A549 (cell line): ENCODE data around the gene KRTAP10-8. TPM values are rescaled to one million over a fixed set of nuclear protein-coding genes. Genes with fewer than 3 reads are reported as not detected.
"Not testable (repeated sequence)": the region's sequence is repeated elsewhere in the genome, so short reads cannot be mapped to it uniquely, and the experiment has no call there.

ENCODE experiments used
- ATAC-seq, 2 experiments: fragments of 200-7000 bp in 1 of 2; fragments of >200 bp in 1 of 2; cut with Nextera tagmentation in 1 of 2; cut with Tn5 transposase in 1 of 2; 3 replicates each; pipeline versions ENCODE4 v1.8.0 to v1.9.1; 2018 to 2020; ENCODE audit warnings: mild to moderate bottlenecking in 1 of 2, moderate library complexity in 1 of 2
- CTCF ChIA-PET: fragments of 300-600 bp; sonication (Branson Sonifier 250); formaldehyde crosslinking; extraction: SDS; loops from one replicate; lab custom pipeline; 2021; ENCODE audit warnings: antibody characterized with exemption, inconsistent platforms; lab: Yijun Ruan, JAX
- POLR2A ChIA-PET: fragments of 350-600 bp; formaldehyde crosslinking; extraction: SDS; loops from one replicate; lab custom pipeline; 2021; ENCODE audit warnings: antibody characterized with exemption, inconsistent platforms; lab: Yijun Ruan, JAX
- DNase-seq, 2 experiments: peaks; one replicate each; pipeline versions ENCODE4 v3.0.0 to v3.0.0-alpha.2; 2011 to 2016; ENCODE audit warnings: low read depth in 1 of 2, low spot score in 1 of 2
- FAIRE-seq: peaks from 2 replicates; lab custom pipeline; 2011; peaks lifted over from hg19 to GRCh38; lab: Jason Lieb, UNC
- H3K27ac ChIP-seq, 2 experiments: fragments of >200 bp; sonication (Bioruptor Twin); formaldehyde crosslinking; 3 replicates each; pipeline ENCODE4 v1.5.1; 2016 to 2017
- H3K4me1 ChIP-seq: fragments of >200 bp; sonication (Bioruptor Twin); formaldehyde crosslinking; 3 replicates; pipeline ENCODE4 v1.6.1; 2016
- H3K4me2 ChIP-seq: fragments of >200 bp; sonication (Bioruptor Twin); formaldehyde crosslinking; 3 replicates; pipeline ENCODE4 v1.6.1; 2016
- H3K4me3 ChIP-seq: fragments of >200 bp; sonication (Bioruptor Twin); formaldehyde crosslinking; 3 replicates; pipeline ENCODE4 v1.5.1; 2016
- H3K9me3 ChIP-seq: fragments of >200 bp; sonication (Bioruptor Twin); formaldehyde crosslinking; 3 replicates; pipeline ENCODE4 v1.6.1; 2016
- BHLHE40 ChIP-seq: IDR thresholded peaks from 2 replicates; pipeline ENCODE4 v1.6.1; 2012; ENCODE audit warnings: low read depth, low read length, inconsistent platforms
- CHD2 ChIP-seq: fragments of 150-350 bp; IDR thresholded peaks from 2 replicates; pipeline ENCODE4 v1.6.1; 2014; ENCODE audit warnings: low read length; ENCODE audit not compliant: partially characterized antibody
- FOSL2 ChIP-seq, 2 experiments: fragments of 450-650 bp in 1 of 2; fragments of >200 bp in 1 of 2; sonication (Bioruptor Twin) in 1 of 2; formaldehyde crosslinking; IDR thresholded peaks; 2 replicates each; pipeline versions ENCODE4 v1.5.0 to v1.6.1; 2016 to 2020; ENCODE audit warnings: mild to moderate bottlenecking in 1 of 2, moderate library complexity in 1 of 2
- GATA3 ChIP-seq: IDR thresholded peaks from 2 replicates; pipeline ENCODE4 v1.6.1; 2012; ENCODE audit warnings: borderline replicate concordance
- HOXA7 ChIP-seq: fragments of 250-450 bp; sonication (Bioruptor Pico); IDR thresholded peaks from 2 replicates; pipeline ENCODE4 v1.5.0; 2020; ENCODE audit warnings: mild to moderate bottlenecking, moderate library complexity
- JUN ChIP-seq, 2 experiments: fragments of >200 bp; sonication (Bioruptor Twin); formaldehyde crosslinking; IDR thresholded peaks; 2 replicates in 1 of 2; 3 replicates in 1 of 2; pipeline ENCODE4 v1.6.1; 2016 to 2017
- MAFK ChIP-seq: fragments of 450-650 bp; IDR thresholded peaks from 2 replicates; pipeline ENCODE4 v1.6.1; 2014; ENCODE audit not compliant: partially characterized antibody
- MAZ ChIP-seq: fragments of 150-350 bp; IDR thresholded peaks from 2 replicates; pipeline ENCODE4 v1.6.1; 2014; ENCODE audit warnings: antibody characterized with exemption, low read depth, low read length, borderline replicate concordance
- MYC ChIP-seq: IDR thresholded peaks from 2 replicates; pipeline ENCODE4 v1.6.1; 2012; ENCODE audit warnings: mild to moderate bottlenecking, inconsistent platforms, low read length, improper control_type of control experiment, borderline replicate concordance
- NR3C1 ChIP-seq: fragments of >200 bp; sonication (Bioruptor Twin); formaldehyde crosslinking; IDR thresholded peaks from 3 replicates; pipeline ENCODE4 v1.6.1; 2017
- POLR2A ChIP-seq: IDR thresholded peaks from 2 replicates; pipeline ENCODE4 v1.6.1; 2012; ENCODE audit warnings: mild to moderate bottlenecking, low read length
- POLR2AphosphoS2 ChIP-seq: conservative IDR thresholded peaks from 2 replicates; pipeline ENCODE4 v1.6.1; 2012; ENCODE audit warnings: low read length, improper control_type of control experiment, inconsistent platforms
- RFX5 ChIP-seq: fragments of 450-650 bp; IDR thresholded peaks from 2 replicates; pipeline ENCODE4 v1.7.1; 2014; ENCODE audit warnings: antibody characterized with exemption, mild to moderate bottlenecking, moderate library complexity
- RNF2 ChIP-seq: fragments of 200-600 bp; sonication (generic); IDR thresholded peaks from 2 replicates; pipeline ENCODE4 v1.6.1; 2016; ENCODE audit warnings: low read depth, mild to moderate bottlenecking, antibody characterized with exemption, moderate library complexity, borderline replicate concordance
- TP53 ChIP-seq: fragments of 250-450 bp; sonication (Bioruptor Pico); IDR thresholded peaks from 2 replicates; pipeline ENCODE4 v1.5.0; 2021; ENCODE audit warnings: mild to moderate bottlenecking, moderate library complexity
- WGBS: methylation state at CpG from one replicate; pipeline ENCODE4 v1.1.6; 2017; ENCODE audit errors: missing lambda C conversion rate; 5-methylcytosine and 5-hydroxymethylcytosine counted together
- polyA plus RNA-seq, 4 experiments: library from polyadenylated mRNA; depleted of rRNA in 3 of 4; stranded (reverse); fragments of >200 nt; fragmentation: RNase III in 1 of 4; extraction: RNeasy Plus Mini Kit Qiagen cat#74134 plus additional on column Dnase treatment in 1 of 4; gene quantifications; 2 replicates in 3 of 4; 3 replicates in 1 of 4; pipeline ENCODE4 v1.2.3, GENCODE V29; 2011 to 2017
- TF ChIP-seq, protein P1 (sequence below): IDR thresholded peaks from 2 replicates; pipeline ENCODE4 v1.6.1; 2012
- TF ChIP-seq, protein P2 (sequence below): IDR thresholded peaks from 2 replicates; pipeline ENCODE4 v1.6.1; 2012
- TF ChIP-seq, protein P3 (sequence below): fragments of >200 bp; sonication (Bioruptor Twin); formaldehyde crosslinking; IDR thresholded peaks from 2 replicates; pipeline ENCODE4 v1.6.1; 2016
- TF ChIP-seq, protein P4 (sequence below): fragments of 250-450 bp; sonication (Bioruptor Pico); IDR thresholded peaks from 2 replicates; pipeline ENCODE4 v1.5.0; 2021; ENCODE audit warnings: mild to moderate bottlenecking, moderate library complexity, borderline replicate concordance

Gene KRTAP10-8
- polyA plus RNA-seq, 2 of the 4 experiments (the other 2 are of a cell fraction), result not detected

DNA sequence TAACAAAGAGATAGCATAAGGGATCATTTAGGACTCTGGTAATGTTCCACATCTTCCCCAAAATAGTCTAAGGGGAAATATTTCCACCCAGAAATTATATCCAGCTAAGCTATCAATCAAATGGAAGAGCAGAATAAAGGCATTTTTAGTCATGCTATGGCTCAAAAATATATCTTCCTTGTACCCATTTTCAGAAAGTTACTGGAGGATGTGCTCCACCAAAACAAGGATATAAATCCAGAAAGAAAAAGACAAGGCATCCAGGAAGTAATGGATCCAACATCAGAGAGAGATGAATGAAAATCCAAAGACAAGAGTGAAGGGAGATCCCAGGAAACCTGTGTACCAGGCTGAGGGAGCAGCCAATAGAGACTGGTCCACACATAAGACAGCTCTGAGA lies 2.7 kb upstream of the KRTAP10-8 start:
- Histone ChIP-seq H3K4me3 (no peak overlapping the region), H3K4me2 (no peak overlapping the region), H3K4me1 (no peaks in the 10 kb centered on the region), H3K27ac (no peak overlapping the region), H3K9me3 (peaks cover 5% of the 10 kb centered on the region; the same call in 1 of the 3 replicates)
- CTCF ChIA-PET, result no interaction called here
- no peak for DNase-seq
- POLR2A ChIA-PET, result no interaction called here
- TF ChIP-seq TP53 (CRISPR knock-in tag), result no peak
- TF ChIP-seq BHLHE40, result no peak
- no peak for TF ChIP-seq HOXA7 (CRISPR knock-in tag)
- no peak for TF ChIP-seq MYC
- no peak for TF ChIP-seq MAFK
- no peak for TF ChIP-seq CHD2
- no peak for ATAC-seq
- FAIRE-seq, result no peak

DNA sequence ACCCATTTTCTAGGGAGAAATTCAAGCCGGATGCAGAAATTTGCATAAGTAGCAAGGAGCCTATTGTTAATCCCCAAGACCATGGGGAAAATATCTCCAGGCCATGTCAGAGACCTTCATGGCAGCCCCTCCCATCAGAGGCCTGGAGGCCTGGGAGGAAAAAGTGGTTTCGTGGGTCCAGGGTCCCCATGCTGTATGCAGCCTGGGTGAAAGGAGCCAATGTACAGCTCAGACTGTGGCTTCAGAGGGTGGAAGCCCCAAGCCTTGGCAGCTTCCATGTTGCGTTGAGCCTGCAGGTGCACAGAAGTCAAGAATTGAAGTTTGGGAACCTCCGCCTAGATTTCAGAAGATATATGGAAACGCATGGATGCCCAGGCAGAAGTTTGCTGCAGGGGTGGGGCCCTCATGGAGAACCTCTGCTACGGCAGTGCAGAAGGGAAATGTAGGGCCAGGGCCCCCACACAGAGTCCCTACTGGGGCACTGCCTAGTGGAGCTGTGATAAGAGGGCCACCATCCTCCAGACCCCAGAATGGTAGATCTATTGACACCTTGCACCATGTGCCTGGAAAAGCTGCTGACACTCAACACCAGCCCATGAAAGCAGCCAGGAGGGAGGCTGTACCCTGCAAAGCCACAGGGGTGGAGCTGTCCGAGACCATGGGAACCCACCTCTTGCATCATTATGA lies 1.6 kb upstream of the KRTAP10-8 start:
- H3K4me3 ChIP-seq, H3K4me2 ChIP-seq, H3K27ac ChIP-seq, H3K4me1 ChIP-seq, POLR2A ChIA-PET, FAIRE-seq, H3K9me3 ChIP-seq, DNase-seq, CTCF ChIA-PET, ATAC-seq: not testable (repeated sequence)
- WGBS, result 29% methylated on average over 7 of the region's 7 CpGs

DNA sequence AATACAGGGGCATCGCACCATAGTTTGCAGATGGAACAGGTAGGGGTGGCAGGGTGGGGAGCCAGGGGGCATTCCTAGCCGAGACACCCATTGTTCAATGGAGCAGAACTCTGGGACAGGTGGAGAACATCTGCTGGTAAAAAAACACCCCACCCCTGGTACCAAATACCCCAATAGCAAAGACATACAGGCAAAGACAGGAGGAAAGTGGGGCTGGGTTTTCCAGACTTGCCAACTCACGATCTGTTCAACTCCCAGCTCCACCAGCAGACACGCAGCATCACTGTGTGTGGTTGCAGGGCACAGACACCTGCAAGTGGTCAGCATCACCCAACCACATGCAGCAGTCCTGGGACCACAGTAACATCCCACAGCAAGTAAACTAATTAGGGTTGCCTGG lies 328 bp upstream of the KRTAP10-8 start:
- Histone ChIP-seq H3K4me2 (no peak overlapping the region), H3K9me3 (peaks cover 5% of the 10 kb centered on the region; the same call in 1 of the 3 replicates), H3K4me3 (no peak overlapping the region), H3K27ac (no peak overlapping the region), H3K4me1 (no peaks in the 10 kb centered on the region)
- 21% methylated on average over 4 of the region's 4 CpGs for WGBS
- TF ChIP-seq RFX5 (no peak), JUN (IDR thresholded peaks at IDR 0.05) (no peak), FOSL2 (IDR thresholded peaks at IDR 0.05) (no peak), FOSL2 (CRISPR knock-in tag; IDR thresholded peaks at IDR 0.05) (no peak), MYC (no peak)
- TF ChIP-seq, protein P1, sequence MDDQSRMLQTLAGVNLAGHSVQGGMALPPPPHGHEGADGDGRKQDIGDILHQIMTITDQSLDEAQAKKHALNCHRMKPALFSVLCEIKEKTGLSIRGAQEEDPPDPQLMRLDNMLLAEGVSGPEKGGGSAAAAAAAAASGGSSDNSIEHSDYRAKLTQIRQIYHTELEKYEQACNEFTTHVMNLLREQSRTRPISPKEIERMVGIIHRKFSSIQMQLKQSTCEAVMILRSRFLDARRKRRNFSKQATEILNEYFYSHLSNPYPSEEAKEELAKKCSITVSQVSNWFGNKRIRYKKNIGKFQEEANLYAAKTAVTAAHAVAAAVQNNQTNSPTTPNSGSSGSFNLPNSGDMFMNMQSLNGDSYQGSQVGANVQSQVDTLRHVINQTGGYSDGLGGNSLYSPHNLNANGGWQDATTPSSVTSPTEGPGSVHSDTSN, result no peak
- POLR2A ChIA-PET, result no interaction called here
- CTCF ChIA-PET, result no interaction called here
- ATAC-seq, result no peak
- FAIRE-seq, result no peak
- no peak for DNase-seq

DNA sequence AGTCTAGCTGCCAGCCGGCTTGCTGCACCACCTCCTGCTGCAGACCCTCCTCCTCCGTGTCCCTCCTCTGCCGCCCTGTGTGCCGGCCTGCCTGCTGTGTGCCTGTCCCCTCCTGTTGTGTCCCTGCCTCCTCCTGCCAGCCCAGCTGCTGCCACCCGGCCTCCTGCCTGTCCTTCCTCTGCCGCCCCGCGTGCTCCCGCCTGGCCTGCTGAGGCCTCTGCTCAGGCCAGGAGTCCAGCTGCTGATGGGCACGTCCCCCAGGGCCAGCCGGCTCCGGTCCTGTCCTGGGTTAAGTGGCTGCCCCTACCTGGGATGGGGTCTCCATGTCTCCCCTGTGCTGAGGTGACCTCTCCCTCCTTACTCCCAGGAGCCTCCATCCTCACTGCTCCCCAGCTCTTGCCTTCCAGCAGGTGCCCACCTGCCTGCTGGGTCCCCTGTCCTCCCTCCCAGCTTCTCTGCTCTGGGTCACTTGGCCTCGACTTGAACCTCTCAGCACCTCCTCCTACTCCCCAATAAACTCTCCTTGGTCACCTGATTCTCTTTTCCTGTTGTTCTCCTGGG lies 870 bp downstream of the KRTAP10-8 start:
- peaks cover 5% of the 10 kb centered on the region; the same call in 1 of the 3 replicates for H3K9me3 ChIP-seq
- DNase-seq, result no peak
- TF ChIP-seq, protein P2, sequence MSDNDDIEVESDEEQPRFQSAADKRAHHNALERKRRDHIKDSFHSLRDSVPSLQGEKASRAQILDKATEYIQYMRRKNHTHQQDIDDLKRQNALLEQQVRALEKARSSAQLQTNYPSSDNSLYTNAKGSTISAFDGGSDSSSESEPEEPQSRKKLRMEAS, result no peak
- no peak for TF ChIP-seq POLR2A
- TF ChIP-seq GATA3, result no peak
- TF ChIP-seq, protein P1, result no peak
- TF ChIP-seq NR3C1, result no peak
- no peak for TF ChIP-seq MAZ
- no peak for TF ChIP-seq MAFK
- TF ChIP-seq POLR2AphosphoS2, result no peak
- TF ChIP-seq, protein P3, sequence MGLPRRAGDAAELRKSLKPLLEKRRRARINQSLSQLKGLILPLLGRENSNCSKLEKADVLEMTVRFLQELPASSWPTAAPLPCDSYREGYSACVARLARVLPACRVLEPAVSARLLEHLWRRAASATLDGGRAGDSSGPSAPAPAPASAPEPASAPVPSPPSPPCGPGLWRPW, result no peak
- no peak for TF ChIP-seq TP53 (CRISPR knock-in tag)
- TF ChIP-seq RNF2, result no peak
- TF ChIP-seq, protein P4, sequence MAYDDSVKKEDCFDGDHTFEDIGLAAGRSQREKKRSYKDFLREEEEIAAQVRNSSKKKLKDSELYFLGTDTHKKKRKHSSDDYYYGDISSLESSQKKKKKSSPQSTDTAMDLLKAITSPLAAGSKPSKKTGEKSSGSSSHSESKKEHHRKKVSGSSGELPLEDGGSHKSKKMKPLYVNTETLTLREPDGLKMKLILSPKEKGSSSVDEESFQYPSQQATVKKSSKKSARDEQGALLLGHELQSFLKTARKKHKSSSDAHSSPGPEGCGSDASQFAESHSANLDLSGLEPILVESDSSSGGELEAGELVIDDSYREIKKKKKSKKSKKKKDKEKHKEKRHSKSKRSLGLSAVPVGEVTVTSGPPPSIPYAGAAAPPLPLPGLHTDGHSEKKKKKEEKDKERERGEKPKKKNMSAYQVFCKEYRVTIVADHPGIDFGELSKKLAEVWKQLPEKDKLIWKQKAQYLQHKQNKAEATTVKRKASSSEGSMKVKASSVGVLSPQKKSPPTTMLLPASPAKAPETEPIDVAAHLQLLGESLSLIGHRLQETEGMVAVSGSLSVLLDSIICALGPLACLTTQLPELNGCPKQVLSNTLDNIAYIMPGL (CRISPR knock-in tag), result no peak
- no peak for FAIRE-seq
- H3K27ac ChIP-seq, result no peak overlapping the region
- ATAC-seq, result no peak
- H3K4me3 ChIP-seq, result no peak overlapping the region
- WGBS, result 24% methylated on average over 5 of the region's 13 CpGs
- no peaks in the 10 kb centered on the region for H3K4me1 ChIP-seq
- H3K4me2 ChIP-seq, result no peak overlapping the region
- ChIA-PET CTCF (no interaction called here), POLR2A (no interaction called here)
